Measurements from ENCODE around the gene PDXDC1.
"Not testable (repeated sequence)": the region's sequence is repeated elsewhere in the genome, so short reads cannot be mapped to it uniquely, and the experiment has no call there.

The PDXDC1 gene

DNA sequence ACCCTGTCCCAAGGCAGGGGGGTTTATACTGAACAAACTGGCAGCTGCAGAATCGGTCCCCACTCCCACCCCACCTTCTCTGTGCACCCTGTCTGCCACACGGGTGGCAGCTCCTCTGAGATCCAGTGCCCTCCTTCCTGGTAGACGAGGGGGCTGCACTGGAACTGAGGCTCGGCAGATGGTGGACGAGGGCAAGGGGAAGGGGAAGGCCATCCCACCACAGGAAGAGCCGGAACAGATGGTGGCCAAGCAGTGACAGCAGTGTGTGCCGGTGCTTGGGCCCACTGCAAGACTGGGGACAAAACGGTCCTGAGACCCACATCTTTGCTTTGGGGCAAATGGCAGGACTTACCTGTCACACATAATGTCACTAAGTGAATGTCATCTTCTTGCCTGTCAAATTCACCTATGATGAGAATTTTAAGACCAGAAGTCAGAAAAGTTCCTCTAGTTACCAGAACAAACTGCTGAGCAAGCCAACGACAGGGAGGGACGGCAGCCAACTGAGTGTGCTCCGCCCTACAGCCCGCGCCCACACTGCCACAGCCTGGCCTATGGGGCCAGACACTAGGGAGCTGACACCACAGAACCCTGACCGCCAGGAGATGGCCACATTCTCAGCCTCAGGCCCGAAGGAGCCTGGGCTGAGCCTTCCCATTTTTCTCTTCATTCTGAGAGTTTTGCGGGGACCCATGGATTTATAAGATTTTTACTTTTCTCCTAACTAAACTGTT lies 66.6 kb downstream of the PDXDC1 start:
- TF ChIP-seq, protein P1, sequence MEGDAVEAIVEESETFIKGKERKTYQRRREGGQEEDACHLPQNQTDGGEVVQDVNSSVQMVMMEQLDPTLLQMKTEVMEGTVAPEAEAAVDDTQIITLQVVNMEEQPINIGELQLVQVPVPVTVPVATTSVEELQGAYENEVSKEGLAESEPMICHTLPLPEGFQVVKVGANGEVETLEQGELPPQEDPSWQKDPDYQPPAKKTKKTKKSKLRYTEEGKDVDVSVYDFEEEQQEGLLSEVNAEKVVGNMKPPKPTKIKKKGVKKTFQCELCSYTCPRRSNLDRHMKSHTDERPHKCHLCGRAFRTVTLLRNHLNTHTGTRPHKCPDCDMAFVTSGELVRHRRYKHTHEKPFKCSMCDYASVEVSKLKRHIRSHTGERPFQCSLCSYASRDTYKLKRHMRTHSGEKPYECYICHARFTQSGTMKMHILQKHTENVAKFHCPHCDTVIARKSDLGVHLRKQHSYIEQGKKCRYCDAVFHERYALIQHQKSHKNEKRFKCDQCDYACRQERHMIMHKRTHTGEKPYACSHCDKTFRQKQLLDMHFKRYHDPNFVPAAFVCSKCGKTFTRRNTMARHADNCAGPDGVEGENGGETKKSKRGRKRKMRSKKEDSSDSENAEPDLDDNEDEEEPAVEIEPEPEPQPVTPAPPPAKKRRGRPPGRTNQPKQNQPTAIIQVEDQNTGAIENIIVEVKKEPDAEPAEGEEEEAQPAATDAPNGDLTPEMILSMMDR (IDR thresholded peaks at IDR 0.05; ENCODE audit: insufficient read depth, low read length, missing control alignments), result no peak
- ChIA-PET CTCF (interaction anchor here (1.0 kb wide), 2 partner anchors 8 to 9 kb away, joined by 3 to 4 read pairs; no protein-coding TSS in a partner anchor), POLR2A (no interaction called here)
- no peak overlapping the region for H3K4me3 ChIP-seq (ENCODE audit: low read depth, low read length)
- DNase-seq (ENCODE audit: low read depth, low spot score), result no peak

DNA sequence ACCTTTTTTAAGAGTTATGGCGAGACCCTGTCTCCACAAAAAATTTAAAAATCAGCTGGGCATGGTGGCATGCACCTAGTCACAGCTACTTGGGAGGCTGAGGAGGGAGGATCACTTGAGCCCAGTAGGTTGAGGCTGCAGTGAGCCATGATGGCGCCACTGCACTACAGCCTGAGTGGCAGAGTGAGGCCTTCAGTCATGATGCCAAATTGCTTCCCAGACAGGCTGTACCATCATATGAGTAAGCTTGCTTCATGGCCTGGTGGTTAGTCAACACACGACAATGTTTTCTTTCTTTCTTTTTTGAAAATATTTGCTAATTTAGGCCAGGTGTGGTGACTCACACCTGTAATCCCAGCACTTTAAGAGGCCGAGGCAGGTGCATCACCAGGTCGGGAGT lies 68.5 kb downstream of the PDXDC1 start:
- TF ChIP-seq, protein P1 (IDR thresholded peaks at IDR 0.05; ENCODE audit: insufficient read depth, low read length, missing control alignments), result no peak
- no peak overlapping the region for H3K4me3 ChIP-seq (ENCODE audit: low read depth, low read length)
- ChIA-PET CTCF (interaction anchor here (1.2 kb wide), 1 partner anchor 10 kb away, joined by 3 read pairs; no protein-coding TSS in a partner anchor), POLR2A (no interaction called here)
- DNase-seq (ENCODE audit: low read depth, low spot score), result no peak

DNA sequence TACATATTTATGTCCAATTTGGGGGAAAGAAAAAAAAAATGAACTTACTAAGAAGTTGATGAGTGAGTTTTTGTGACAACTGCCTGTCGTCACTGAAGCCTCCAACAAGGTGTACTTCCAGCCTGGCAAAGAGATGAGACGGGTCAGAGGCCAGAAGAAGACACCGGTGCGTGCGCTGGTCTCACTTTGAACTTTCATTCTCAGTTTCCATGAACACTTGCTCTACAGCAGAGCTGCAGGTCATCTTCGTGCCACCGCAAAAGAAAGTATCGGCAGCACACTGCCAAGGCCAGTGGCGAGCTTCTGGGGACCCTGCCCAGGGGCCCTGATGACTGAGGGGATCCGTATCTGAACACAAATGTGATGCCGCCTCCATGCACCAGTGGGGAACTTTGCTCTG lies 69.5 kb downstream of the PDXDC1 start:
- TF ChIP-seq, protein P1 (IDR thresholded peaks at IDR 0.05; ENCODE audit: insufficient read depth, low read length, missing control alignments), result no peak
- no peak for DNase-seq (ENCODE audit: low read depth, low spot score)
- POLR2A ChIA-PET, result no interaction called here
- H3K4me3 ChIP-seq (ENCODE audit: low read depth, low read length), result no peak overlapping the region
- CTCF ChIA-PET, result interaction anchor here (1.3 kb wide), 1 partner anchor 29 kb away, joined by 5 read pairs; no protein-coding TSS in a partner anchor

DNA sequence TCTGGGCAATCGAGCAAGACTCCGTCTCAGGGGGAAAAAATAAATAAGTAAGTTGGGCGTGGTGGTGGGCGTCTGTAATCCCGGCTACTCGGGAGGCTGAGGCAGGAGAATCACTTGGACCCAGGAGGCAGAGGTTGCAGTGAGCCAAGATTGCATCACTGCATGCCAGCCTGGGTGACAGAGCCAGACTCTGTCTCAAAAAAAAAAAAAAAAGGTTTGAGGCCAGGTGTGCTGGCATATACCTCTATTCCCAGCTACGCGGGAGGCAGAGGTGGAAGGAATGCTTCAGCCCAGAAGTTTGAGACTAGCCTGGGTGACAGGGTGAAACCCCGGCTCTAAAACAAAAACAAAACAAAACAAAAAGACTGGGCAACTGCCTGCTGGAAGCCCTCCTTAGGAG lies 70.4 kb downstream of the PDXDC1 start:
- POLR2A ChIA-PET; DNase-seq (ENCODE audit: low read depth, low spot score); H3K4me3 ChIP-seq (ENCODE audit: low read depth, low read length): not testable (repeated sequence)
- CTCF ChIA-PET, result interaction anchor here (1.3 kb wide), 1 partner anchor 28 kb away, joined by 5 read pairs; no protein-coding TSS in a partner anchor

DNA sequence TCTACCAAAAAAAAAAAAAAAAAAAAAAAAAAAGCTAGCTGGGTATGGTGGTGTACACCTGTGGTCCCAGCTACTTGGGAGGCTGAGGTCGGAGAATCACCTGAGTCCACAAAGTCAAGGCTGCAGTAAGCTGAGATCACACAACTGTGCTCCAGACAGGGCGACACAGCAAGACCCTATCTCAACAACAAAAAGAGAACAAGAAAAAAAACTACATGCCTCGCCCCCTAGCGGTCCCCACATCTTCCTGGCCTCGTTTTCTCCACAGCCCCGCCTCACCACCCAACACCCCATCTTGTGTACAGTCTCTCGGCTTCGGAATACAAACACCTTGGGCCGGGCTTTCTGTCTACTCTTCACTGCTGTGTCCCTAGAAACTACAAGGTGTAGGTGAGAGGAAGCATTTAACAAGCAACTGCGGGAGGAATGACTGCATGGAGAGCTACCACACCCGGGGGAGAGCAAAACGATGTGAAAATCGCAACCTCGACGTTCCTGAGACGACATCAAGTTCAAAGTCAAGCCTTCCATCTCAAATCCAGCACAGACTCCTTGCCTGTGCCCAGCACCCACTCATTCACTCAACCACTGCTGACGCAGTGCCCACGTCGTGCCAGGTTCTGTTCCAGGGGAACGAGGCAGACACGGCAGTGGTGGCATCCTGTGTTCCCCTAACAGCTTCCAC lies 72.0 kb downstream of the PDXDC1 start:
- no peak overlapping the region for H3K4me3 ChIP-seq (ENCODE audit: low read depth, low read length)
- POLR2A ChIA-PET, result no interaction called here
- no peak for DNase-seq (ENCODE audit: low read depth, low spot score)
- TF ChIP-seq, protein P1 (IDR thresholded peaks at IDR 0.05; ENCODE audit: insufficient read depth, low read length, missing control alignments), result no peak
- CTCF ChIA-PET, result interaction anchor here (0.7 kb wide), 1 partner anchor 36 kb away, joined by 3 read pairs; no protein-coding TSS in a partner anchor

DNA sequence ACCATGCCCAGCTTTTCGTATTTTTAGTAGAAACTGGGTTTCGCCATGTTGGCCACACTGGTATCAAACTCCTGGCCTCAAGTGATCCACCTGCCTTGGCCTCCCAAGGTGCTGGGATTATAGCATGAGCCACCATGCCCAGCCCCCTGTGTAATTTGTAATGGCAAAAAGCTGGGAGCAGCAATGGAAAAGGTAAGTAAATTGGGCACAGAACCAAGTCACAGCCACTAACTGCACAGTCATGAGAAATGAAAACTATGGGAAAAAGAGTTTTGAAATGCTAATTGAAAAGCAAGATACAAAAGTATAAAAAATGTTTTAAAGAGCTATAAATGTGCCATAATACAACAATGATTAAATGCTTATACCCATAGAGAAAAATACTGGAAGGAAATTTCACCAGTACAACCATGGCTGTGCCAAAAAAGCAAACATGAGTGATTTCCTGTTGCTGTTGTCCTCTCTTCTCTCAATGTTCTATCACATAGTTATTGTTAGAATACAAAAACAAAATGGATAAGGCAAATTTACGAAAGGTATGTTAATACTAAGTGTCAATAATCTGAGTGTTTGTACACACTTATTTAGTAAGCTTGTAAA lies 74.9 kb downstream of the PDXDC1 start:
- POLR2A ChIA-PET, result no interaction called here
- TF ChIP-seq, protein P1 (IDR thresholded peaks at IDR 0.05; ENCODE audit: insufficient read depth, low read length, missing control alignments), result no peak
- DNase-seq (ENCODE audit: low read depth, low spot score), result no peak
- CTCF ChIA-PET, result interaction anchor here (1.3 to 2.0 kb wide), 2 partner anchors 9 to 23 kb away, joined by 3 to 9 read pairs; no protein-coding TSS in a partner anchor
- no peak overlapping the region for H3K4me3 ChIP-seq (ENCODE audit: low read depth, low read length)

DNA sequence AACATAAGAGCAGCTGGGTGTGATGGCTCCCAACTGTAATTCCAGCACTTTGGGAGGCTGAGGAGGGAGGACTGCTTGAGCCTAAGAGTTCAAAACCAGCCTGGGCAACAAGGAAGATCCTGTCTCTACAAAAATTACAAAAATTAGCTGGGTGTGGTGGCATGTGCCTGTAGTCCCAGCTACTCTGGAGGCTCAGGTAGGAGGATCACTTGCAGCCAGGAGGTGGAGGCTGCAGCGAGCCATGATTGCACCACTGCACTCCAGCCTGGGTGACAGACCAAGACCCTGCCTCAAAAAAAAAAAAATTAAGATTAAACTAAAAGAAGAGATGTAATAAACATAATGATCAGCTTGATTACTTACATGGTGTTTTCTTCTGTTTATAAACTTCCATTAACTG lies 75.6 kb downstream of the PDXDC1 start:
- CTCF ChIA-PET, result interaction anchor here (0.6 to 2.0 kb wide), 2 partner anchors 10 to 22 kb away, joined by 3 to 9 read pairs; no protein-coding TSS in a partner anchor
- DNase-seq (ENCODE audit: low read depth, low spot score); H3K4me3 ChIP-seq (ENCODE audit: low read depth, low read length); POLR2A ChIA-PET: not testable (repeated sequence)

Data from AG04449 (cell line).